Measurements from ENCODE around the gene PFDN4.

Gene PFDN4

GRCh38 chr20:54207743-54208547 is at the start of gene PFDN4:
PFDN4 (plus strand) TSS chr20:54208087; CDS start chr20:54208101, 14 bp downstream.
- TF ChIP-seq CTCF (IDR thresholded peaks at IDR 0.05; ENCODE audit: borderline replicate concordance, insufficient read depth, low read depth, low read length), result peak; percentile 88

GRCh38 chr20:54158226-54158625 is 49.7 kb upstream of the PFDN4 start:
- no peak overlapping the region for H3K4me3 ChIP-seq (ENCODE audit: low read depth, low read length)
- TF ChIP-seq CTCF (IDR thresholded peaks at IDR 0.05; ENCODE audit: borderline replicate concordance, insufficient read depth, low read depth, low read length), result no peak

More at GRCh38 chr20:54207743-54208547, at the start of gene PFDN4:
- peak within 1 kb of the TSS; percentile 79 for H3K4me3 ChIP-seq (ENCODE audit: low read depth, low read length)

- TF ChIP-seq CTCF (IDR thresholded peaks at IDR 0.05; ENCODE audit: borderline replicate concordance, insufficient read depth, low read depth, low read length), result no peak
Measured at GRCh38 chr20:54158856-54159418, 49.0 kb upstream of the PFDN4 start.

GRCh38 chr20:54160065-54161007 is 47.6 kb upstream of the PFDN4 start:
- no peak for TF ChIP-seq CTCF (IDR thresholded peaks at IDR 0.05; ENCODE audit: borderline replicate concordance, insufficient read depth, low read depth, low read length)
- no peak overlapping the region for H3K4me3 ChIP-seq (ENCODE audit: low read depth, low read length)

More at GRCh38 chr20:54158856-54159418, 49.0 kb upstream of the PFDN4 start:
- H3K4me3 ChIP-seq (ENCODE audit: low read depth, low read length), result no peak overlapping the region

- TF ChIP-seq CTCF (IDR thresholded peaks at IDR 0.05; ENCODE audit: borderline replicate concordance, insufficient read depth, low read depth, low read length), result no peak
- no peak overlapping the region for H3K4me3 ChIP-seq (ENCODE audit: low read depth, low read length)
Measured at GRCh38 chr20:54161008-54161820, 46.7 kb upstream of the PFDN4 start.

- TF ChIP-seq CTCF (IDR thresholded peaks at IDR 0.05; ENCODE audit: borderline replicate concordance, insufficient read depth, low read depth, low read length), result no peak
- H3K4me3 ChIP-seq (ENCODE audit: low read depth, low read length), result no peak overlapping the region
Measured at GRCh38 chr20:54161821-54162149, 46.1 kb upstream of the PFDN4 start.

All from GM12875 (cell line).